ENCODE measurements around the gene TNF. TPM values are rescaled to one million over a fixed set of nuclear protein-coding genes. Genes with fewer than 3 reads are reported as not detected.
A peak's percentile ranks its signal among the peaks of the same experiment; 100 is the strongest.

TNF gene
- total RNA-seq, 2 experiments from 2014 or later = 2.5 to 3.5 TPM

- Histone ChIP-seq H2AFZ (ENCODE audit: low read length) (no peak overlapping the region), H3K79me2 (ENCODE audit: insufficient read depth, low read depth, low read length) (peaks cover 74% of the 10 kb centered on the region), H3K4me1 (ENCODE audit: insufficient read depth, low read length, poor library complexity, severe bottlenecking) (peaks cover 50% of the 10 kb centered on the region), H3K4me3 (ENCODE audit: low read depth, low read length, poor library complexity, severe bottlenecking) (peak overlapping the region; percentile 77), H3K9me2 (ENCODE audit: insufficient read depth, low read length) (no peaks in the 10 kb centered on the region), H3K36me3 (ENCODE audit: insufficient read depth, low read length) (peaks cover 57% of the 10 kb centered on the region), H3K27ac (ENCODE audit: low read depth, low read length, poor library complexity, severe bottlenecking) (peak overlapping the region; percentile 83), H3K9me3 (ENCODE audit: low read length) (no peaks in the 10 kb centered on the region), H4K20me1 (ENCODE audit: insufficient read depth, low read length) (peaks cover 41% of the 10 kb centered on the region), H3K4me2 (ENCODE audit: low read length) (peak overlapping the region; percentile 100)
- BruUV-seq (replicated peaks) = no TSS peak
- POLR2A ChIA-PET = interaction anchor here (0.8 to 3.1 kb wide), 10 partner anchors 13 to 144 kb away, joined by 3 to 20 read pairs (median 4); partner anchors contain the start of genes BAG6, GPANK1 and TNF
- no peak for TF ChIP-seq EZH2phosphoT487 (IDR thresholded peaks at IDR 0.05; ENCODE audit: borderline replicate concordance, low read depth, low read length)
- no peak for TF ChIP-seq CTCF (conservative IDR thresholded peaks at IDR 0.05; ENCODE audit: low read length)
- intact Hi-C loops (cut with micrococcal nuclease; ENCODE audit: unreplicated experiment) = loop anchor here (5.0 to 10.0 kb wide), 2 partner anchors 138 to 254 kb away; partner anchors contain the start of genes MICA and VARS1
- DNase-seq (ENCODE audit: low spot score) = no peak
- CTCF ChIA-PET (ENCODE audit: unreplicated experiment) = interaction anchor here (1.2 kb wide), 1 partner anchor 11 kb away, joined by 4 read pairs; no protein-coding TSS in a partner anchor
Measured at GRCh38 chr6:31540640-31541039, 34.7 kb upstream of the TNF start.

- Histone ChIP-seq H3K36me3 (ENCODE audit: insufficient read depth, low read length) (peaks cover 52% of the 10 kb centered on the region), H3K4me3 (ENCODE audit: low read depth, low read length, poor library complexity, severe bottlenecking) (peak overlapping the region; percentile 77), H3K9me2 (ENCODE audit: insufficient read depth, low read length) (no peaks in the 10 kb centered on the region), H3K4me1 (ENCODE audit: insufficient read depth, low read length, poor library complexity, severe bottlenecking) (peaks cover 55% of the 10 kb centered on the region), H3K27ac (ENCODE audit: low read depth, low read length, poor library complexity, severe bottlenecking) (peak overlapping the region; percentile 83), H3K9me3 (ENCODE audit: low read length) (no peaks in the 10 kb centered on the region), H3K4me2 (ENCODE audit: low read length) (peak overlapping the region; percentile 100), H2AFZ (ENCODE audit: low read length) (no peak overlapping the region), H4K20me1 (ENCODE audit: insufficient read depth, low read length) (peaks cover 35% of the 10 kb centered on the region), H3K79me2 (ENCODE audit: insufficient read depth, low read depth, low read length) (peaks cover 69% of the 10 kb centered on the region)
- no peak for TF ChIP-seq EZH2phosphoT487 (IDR thresholded peaks at IDR 0.05; ENCODE audit: borderline replicate concordance, low read depth, low read length)
- no peak for TF ChIP-seq CTCF (conservative IDR thresholded peaks at IDR 0.05; ENCODE audit: low read length)
- TSS peak; percentile 82 for BruUV-seq (replicated peaks)
- intact Hi-C loops (cut with micrococcal nuclease; ENCODE audit: unreplicated experiment) = loop anchor here (5.0 to 10.0 kb wide), 2 partner anchors 139 to 254 kb away; partner anchors contain the start of genes MICA and VARS1
- DNase-seq (ENCODE audit: low spot score) = peak; percentile 83
- CTCF ChIA-PET (ENCODE audit: unreplicated experiment) = interaction anchor here (1.2 kb wide), 1 partner anchor 10 kb away, joined by 4 read pairs; no protein-coding TSS in a partner anchor
- POLR2A ChIA-PET = interaction anchor here (0.6 to 3.1 kb wide), 20 partner anchors 10 to 195 kb away, joined by 3 to 20 read pairs (median 4); partner anchors contain the start of genes AIF1, BAG6, CLIC1 and GPANK1
Measured at GRCh38 chr6:31541059-31541657, 34.2 kb upstream of the TNF start.
